Colonic mucosa (tissue), 4 donors: Measurements from ENCODE around the gene NFIA. TPM values are rescaled to one million over a fixed set of nuclear protein-coding genes. Genes with fewer than 3 reads are reported as not detected.

Experiments
- DNase-seq: peaks from one replicate; pipeline ENCODE4 v3.0.0-alpha.2; 2020
- H3K27ac ChIP-seq: fragments of 200-600 bp; one replicate; pipeline ENCODE4 v1.8.0; 2021
- H3K27me3 ChIP-seq: fragments of 200-600 bp; one replicate; pipeline ENCODE4 v1.8.0; 2021
- H3K36me3 ChIP-seq: fragments of 200-600 bp; one replicate; pipeline ENCODE4 v1.8.0; 2021
- H3K4me1 ChIP-seq: fragments of 200-600 bp; one replicate; pipeline ENCODE4 v1.8.0; 2021; ENCODE audit warnings: mild to moderate bottlenecking
- H3K4me3 ChIP-seq: fragments of 200-600 bp; one replicate; pipeline ENCODE4 v1.8.0; 2021
- H3K9ac ChIP-seq, 2 donors: one replicate each; pipeline ENCODE4 v1.7.0; 2013; ENCODE audit warnings: control low read depth in 2 of 2, low read depth in 2 of 2, low read length in 2 of 2
- H3K9me3 ChIP-seq: fragments of 200-600 bp; one replicate; pipeline ENCODE4 v1.8.0; 2021
- CTCF ChIP-seq: fragments of 200-600 bp; IDR thresholded peaks from one replicate; pipeline ENCODE4 v1.8.0; 2022; ENCODE audit warnings: antibody characterized with exemption, mild to moderate bottlenecking
- intact Hi-C: fragments of 100-400 bp; cut with DNase I; formaldehyde crosslinking; loops from one replicate; pipeline ENCODE4 v1.14.1; 2022
- total RNA-seq, 2 donors: library from RNA; stranded (reverse); fragmentation: NEBNext Ultra II Directional in 1 of 2; extraction: Animal tissue kit (Norgen Biotek cat#: 25700) in 1 of 2; gene quantifications; one replicate each; pipeline ENCODE4 v1.2.1, GENCODE V29; 2021
- donor health status: healthy.
- donor health status: DM: no; HTN: no; CAD: no.
- donor health status: DM: no; HTN: no; CAD: no.

Gene NFIA
- total RNA-seq, 2 donors from 2014 or later = 36.0 to 44.2 TPM

GRCh38 chr1:61361931-61362330 is 279.6 kb downstream of the NFIA start:
- no peak for DNase-seq
- no peaks in the 10 kb centered on the region for H3K27me3 ChIP-seq
- H3K9me3 ChIP-seq = no peaks in the 10 kb centered on the region
- TF ChIP-seq CTCF = no peak
- H3K4me1 ChIP-seq = no peaks in the 10 kb centered on the region
- H3K4me3 ChIP-seq = no peak overlapping the region
- intact Hi-C loops = no loop called here
- H3K36me3 ChIP-seq = no peaks in the 10 kb centered on the region
- no peak overlapping the region for H3K27ac ChIP-seq
- no peak overlapping the region for H3K9ac ChIP-seq

- intact Hi-C loops = no loop called here
- no peaks in the 10 kb centered on the region for H3K9me3 ChIP-seq
These were observed 280.0 kb downstream of the NFIA start for GRCh38 chr1:61362351-61362750.

GRCh38 chr1:61368366-61368765 is 286.0 kb downstream of the NFIA start:
- H3K27ac ChIP-seq = no peak overlapping the region
- no peak for DNase-seq
- H3K27me3 ChIP-seq = no peaks in the 10 kb centered on the region
- no peak overlapping the region for H3K4me3 ChIP-seq
- no peaks in the 10 kb centered on the region for H3K36me3 ChIP-seq
- intact Hi-C loops = no loop called here
- H3K4me1 ChIP-seq = no peaks in the 10 kb centered on the region
- TF ChIP-seq CTCF = no peak
- H3K9me3 ChIP-seq = no peaks in the 10 kb centered on the region
- H3K9ac ChIP-seq = no peak overlapping the region

More at GRCh38 chr1:61362351-61362750, 280.0 kb downstream of the NFIA start:
- Histone ChIP-seq H3K4me3 (no peak overlapping the region), H3K27ac (no peak overlapping the region), H3K4me1 (no peaks in the 10 kb centered on the region), H3K9ac (no peak overlapping the region), H3K27me3 (no peaks in the 10 kb centered on the region), H3K36me3 (no peaks in the 10 kb centered on the region)
- TF ChIP-seq CTCF = no peak
- no peak for DNase-seq

- Histone ChIP-seq H3K27ac (no peak overlapping the region), H3K27me3 (no peaks in the 10 kb centered on the region), H3K9me3 (no peaks in the 10 kb centered on the region), H3K4me3 (no peak overlapping the region), H3K4me1 (no peaks in the 10 kb centered on the region), H3K36me3 (no peaks in the 10 kb centered on the region), H3K9ac (no peak overlapping the region)
- no peak for TF ChIP-seq CTCF
- intact Hi-C loops = no loop called here
- no peak for DNase-seq
These were observed 286.5 kb downstream of the NFIA start for GRCh38 chr1:61368876-61369275.

- H3K27ac ChIP-seq = no peak overlapping the region
- no peaks in the 10 kb centered on the region for H3K9me3 ChIP-seq
- TF ChIP-seq CTCF = no peak
- no peaks in the 10 kb centered on the region for H3K4me1 ChIP-seq
- no peak for DNase-seq
- no peak overlapping the region for H3K4me3 ChIP-seq
- no peaks in the 10 kb centered on the region for H3K27me3 ChIP-seq
- H3K9ac ChIP-seq = no peak overlapping the region
- intact Hi-C loops = no loop called here
- no peaks in the 10 kb centered on the region for H3K36me3 ChIP-seq
These were observed 288.0 kb downstream of the NFIA start for GRCh38 chr1:61370177-61370912.
